Common myeloid progenitor, CD34-positive (primary cell): ENCODE measurements around the gene CDKL1.

Experiments
- CTCF ChIA-PET: fragments of 350-600 bp; sonication (Branson Sonifier 250); formaldehyde crosslinking; loops from one replicate; lab custom pipeline; 2021; ENCODE audit warnings: antibody characterized with exemption; lab: Charles Lee
- POLR2A ChIA-PET: fragments of 350-600 bp; sonication (Branson Sonifier 250); formaldehyde crosslinking; loops from one replicate; lab custom pipeline; 2021; ENCODE audit warnings: antibody characterized with exemption; lab: Charles Lee
- DNase-seq, 3 donors: peaks; one replicate each; pipeline versions ENCODE4 v3.0.0 to v3.0.0-alpha.2; 2013
- H3K27ac ChIP-seq, 2 experiments: 1 replicate in 1 of 2; 2 replicates in 1 of 2; pipeline ENCODE4 v1.7.0; 2013; ENCODE audit warnings: inconsistent platforms in 2 of 2, low read length in 2 of 2, mild to moderate bottlenecking in 2 of 2, low read depth in 1 of 2, moderate library complexity in 1 of 2; ENCODE audit not compliant: severe bottlenecking in 2 of 2, insufficient read depth in 1 of 2, poor library complexity in 1 of 2
- H3K27me3 ChIP-seq, 5 experiments: replicated peaks in 2 of 5; 1 replicate in 3 of 5; 2 replicates in 2 of 5; pipeline versions ENCODE4 v1.6.1 to v1.7.0; 2013; ENCODE audit warnings: low read length in 4 of 5, mild to moderate bottlenecking in 2 of 5, moderate library complexity in 2 of 5, inconsistent platforms in 1 of 5; ENCODE audit not compliant: insufficient read depth in 5 of 5, control insufficient read depth in 4 of 5
- H3K36me3 ChIP-seq, 4 experiments: 1 replicate in 2 of 4; 2 replicates in 2 of 4; pipeline versions ENCODE4 v1.6.1 to v1.7.0; 2013; ENCODE audit warnings: low read length in 3 of 4, control low read depth in 1 of 4, mild to moderate bottlenecking in 1 of 4; ENCODE audit not compliant: control insufficient read depth in 4 of 4, insufficient read depth in 4 of 4
- H3K4me1 ChIP-seq, 4 experiments: 1 replicate in 3 of 4; 2 replicates in 1 of 4; pipeline versions ENCODE4 v1.6.1 to v1.7.1; 2013; ENCODE audit warnings: low read length in 3 of 4, mild to moderate bottlenecking in 3 of 4, control low read depth in 1 of 4, inconsistent platforms in 1 of 4, moderate library complexity in 1 of 4; ENCODE audit not compliant: control insufficient read depth in 4 of 4, insufficient read depth in 4 of 4; ENCODE audit errors: control extremely low read depth in 1 of 4
- H3K4me3 ChIP-seq, 7 experiments: 1 replicate in 4 of 7; 2 replicates in 3 of 7; pipeline versions ENCODE4 v1.5.1 to v1.7.0; 2013; ENCODE audit warnings: mild to moderate bottlenecking in 7 of 7, low read length in 6 of 7, moderate library complexity in 6 of 7, inconsistent platforms in 2 of 7, low read depth in 2 of 7, control low read depth in 1 of 7; ENCODE audit not compliant: insufficient read depth in 4 of 7, control insufficient read depth in 1 of 7; ENCODE audit errors: extremely low read depth in 1 of 7
- H3K9me3 ChIP-seq, 5 experiments: 1 replicate in 4 of 5; 2 replicates in 1 of 5; pipeline versions ENCODE4 v1.6.1 to v1.7.1; 2013; ENCODE audit warnings: low read length in 4 of 5, mild to moderate bottlenecking in 2 of 5, inconsistent platforms in 1 of 5, low read depth in 1 of 5, moderate library complexity in 1 of 5; ENCODE audit not compliant: control insufficient read depth in 4 of 5, insufficient read depth in 2 of 5; ENCODE audit errors: control extremely low read depth in 1 of 5
- WGBS: methylation state at CpG from one replicate; pipeline ENCODE4 v1.1.5; 2013; ENCODE audit not compliant: insufficient coverage; 5-methylcytosine and 5-hydroxymethylcytosine counted together

CDKL1 gene

GRCh38 chr14:50344116-50344775 is 52.4 kb downstream of the CDKL1 start:
- Histone ChIP-seq H3K27ac (no peak overlapping the region), H3K9me3 (no peaks in the 10 kb centered on the region), H3K4me1 (peaks cover 10 to 30% (median 23%) of the 10 kb centered on the region in 4 experiments), H3K36me3 (peaks cover 0 to 4% (median 0%) of the 10 kb centered on the region in 4 experiments), H3K4me3 (no peak overlapping the region), H3K27me3 (no peaks in the 10 kb centered on the region)
- peak in 2 of 3 donors; percentile 76 to 79 for DNase-seq
- CTCF ChIA-PET, result interaction anchor here (1.3 to 3.6 kb wide), 3 partner anchors 22 to 50 kb away, joined by 3 to 20 read pairs (median 5); no protein-coding TSS in a partner anchor
- POLR2A ChIA-PET, result no interaction called here
- 89% methylated on average over 5 of the region's 7 CpGs for WGBS

GRCh38 chr14:50343434-50343833 is 53.2 kb downstream of the CDKL1 start:
- no peak for DNase-seq
- Histone ChIP-seq H3K27me3 (no peaks in the 10 kb centered on the region), H3K9me3 (no peaks in the 10 kb centered on the region), H3K4me3 (no peak overlapping the region), H3K36me3 (peaks cover 0 to 7% (median 1%) of the 10 kb centered on the region in 4 experiments), H3K27ac (no peak overlapping the region), H3K4me1 (peaks cover 10 to 30% (median 23%) of the 10 kb centered on the region in 4 experiments)
- no CpG with 5 or more reads among the region's 1 CpG for WGBS
- ChIA-PET POLR2A (no interaction called here), CTCF (interaction anchor here (1.3 to 3.6 kb wide), 3 partner anchors 22 to 51 kb away, joined by 3 to 20 read pairs (median 5); no protein-coding TSS in a partner anchor)

GRCh38 chr14:50342221-50343078 is 54.2 kb downstream of the CDKL1 start:
- no peaks in the 10 kb centered on the region for H3K9me3 ChIP-seq
- ChIA-PET POLR2A (interaction anchor here (0.5 to 1.1 kb wide), 2 partner anchors 8 to 189 kb away, joined by 3 read pairs; partner anchors contain the start of gene MAP4K5), CTCF (interaction anchor here (0.6 to 3.6 kb wide), 13 partner anchors 11 to 193 kb away, joined by 3 to 20 read pairs (median 4); partner anchors contain the start of genes CDKL1 and MAP4K5)
- H3K27ac ChIP-seq, result peak overlapping the region in 1 of 2 experiments; percentile 68
- peak overlapping the region in 5 of 7 experiments; percentile 6 to 57 (median 51) for H3K4me3 ChIP-seq
- no peaks in the 10 kb centered on the region for H3K27me3 ChIP-seq
- peaks cover 5 to 21% (median 18%) of the 10 kb centered on the region in 4 experiments for H3K4me1 ChIP-seq
- 0% methylated on average over 6 of the region's 8 CpGs for WGBS
- peak; percentile 78 to 88 (median 79) for DNase-seq
- H3K36me3 ChIP-seq, result peaks cover 0 to 8% (median 1%) of the 10 kb centered on the region in 4 experiments

GRCh38 chr14:50340963-50341362 is 55.7 kb downstream of the CDKL1 start:
- no peak overlapping the region for H3K27ac ChIP-seq
- peaks cover 10 to 22% (median 20%) of the 10 kb centered on the region in 4 experiments for H3K4me1 ChIP-seq
- ChIA-PET POLR2A (no interaction called here), CTCF (interaction anchor here (0.5 to 3.9 kb wide), 6 partner anchors 13 to 431 kb away, joined by 3 to 16 read pairs (median 4); no protein-coding TSS in a partner anchor)
- no peaks in the 10 kb centered on the region for H3K27me3 ChIP-seq
- 96% methylated on average over 7 of the region's 9 CpGs for WGBS
- no peaks in the 10 kb centered on the region for H3K9me3 ChIP-seq
- H3K4me3 ChIP-seq, result no peak overlapping the region
- peak in 1 of 3 donors; percentile 24 for DNase-seq
- peaks cover 0 to 8% (median 1%) of the 10 kb centered on the region in 4 experiments for H3K36me3 ChIP-seq

GRCh38 chr14:50340045-50340444 is 56.6 kb downstream of the CDKL1 start:
- H3K4me3 ChIP-seq, result no peak overlapping the region
- CTCF ChIA-PET, result interaction anchor here (1.2 to 3.9 kb wide), 4 partner anchors 12 to 189 kb away, joined by 5 to 16 read pairs (median 10); no protein-coding TSS in a partner anchor
- H3K27me3 ChIP-seq, result no peaks in the 10 kb centered on the region
- H3K9me3 ChIP-seq, result no peaks in the 10 kb centered on the region
- DNase-seq, result no peak
- peaks cover 0 to 8% (median 1%) of the 10 kb centered on the region in 4 experiments for H3K36me3 ChIP-seq
- H3K27ac ChIP-seq, result no peak overlapping the region
- H3K4me1 ChIP-seq, result peaks cover 17 to 30% (median 28%) of the 10 kb centered on the region in 4 experiments
- POLR2A ChIA-PET, result no interaction called here
- 65% methylated on average over 2 of the region's 5 CpGs for WGBS

- H3K4me1 ChIP-seq, result peaks cover 17 to 36% (median 30%) of the 10 kb centered on the region in 4 experiments
- no peaks in the 10 kb centered on the region for H3K27me3 ChIP-seq
- POLR2A ChIA-PET, result no interaction called here
- CTCF ChIA-PET, result interaction anchor here (0.6 to 3.9 kb wide), 5 partner anchors 8 to 24 kb away, joined by 3 to 16 read pairs (median 5); no protein-coding TSS in a partner anchor
- peaks cover 0 to 8% (median 1%) of the 10 kb centered on the region in 4 experiments for H3K36me3 ChIP-seq
- WGBS, result 90% methylated on average over 1 of the region's 3 CpGs
- no peak overlapping the region for H3K27ac ChIP-seq
- H3K9me3 ChIP-seq, result no peaks in the 10 kb centered on the region
- no peak for DNase-seq
- H3K4me3 ChIP-seq, result no peak overlapping the region
These were observed 57.4 kb downstream of the CDKL1 start for GRCh38 chr14:50339178-50339804.
